SK-N-SH treated with all-trans-retinoic acid at 6 μM for 48 hours (cell line): Measurements from ENCODE around the gene DNM1.

Source experiments
- ATAC-seq: fragments of 200-7000 bp; cut with Tn5 transposase; 3 replicates; pipeline ENCODE4 v1.9.1; 2020; ENCODE audit warnings: mild to moderate bottlenecking, moderate library complexity
- ARNTL ChIP-seq: fragments of 450-650 bp; formaldehyde crosslinking; IDR thresholded peaks from 2 replicates; pipeline ENCODE4 v1.5.0; 2020; ENCODE audit warnings: low read depth, mild to moderate bottlenecking, moderate library complexity, borderline replicate concordance
- BACH2 ChIP-seq: fragments of 250-450 bp; sonication (Bioruptor Pico); IDR thresholded peaks from 2 replicates; pipeline ENCODE4 v1.9.0; 2021; ENCODE audit warnings: mild to moderate bottlenecking, borderline replicate concordance
- CREB5 ChIP-seq: fragments of 250-450 bp; sonication (Bioruptor Pico); IDR thresholded peaks from 2 replicates; pipeline ENCODE4 v1.5.1; 2020; ENCODE audit warnings: low read depth, mild to moderate bottlenecking, moderate library complexity
- CSDC2 ChIP-seq: fragments of 250-450 bp; sonication (Bioruptor Pico); IDR thresholded peaks from 2 replicates; pipeline ENCODE4 v1.5.0; 2020; ENCODE audit warnings: mild to moderate bottlenecking, moderate library complexity
- ESRRG ChIP-seq: fragments of 250-450 bp; sonication (Bioruptor Pico); IDR thresholded peaks from 2 replicates; pipeline ENCODE4 v1.6.1; 2021; ENCODE audit warnings: mild to moderate bottlenecking
- GLIS3 ChIP-seq: fragments of 250-450 bp; sonication (Bioruptor Pico); IDR thresholded peaks from 2 replicates; pipeline ENCODE4 v1.5.0; 2020; ENCODE audit warnings: mild to moderate bottlenecking, moderate library complexity
- ISL1 ChIP-seq: fragments of 250-450 bp; sonication (Bioruptor Pico); IDR thresholded peaks from 2 replicates; pipeline ENCODE4 v2.1.2; 2022; ENCODE audit warnings: mild to moderate bottlenecking, moderate library complexity
- OSR1 ChIP-seq: fragments of 250-450 bp; sonication (Bioruptor Pico); IDR thresholded peaks from 2 replicates; pipeline ENCODE4 v1.8.0; 2022; ENCODE audit warnings: moderate library complexity, mild to moderate bottlenecking, inconsistent platforms
- PPARA ChIP-seq: fragments of 250-450 bp; sonication (Bioruptor Pico); IDR thresholded peaks from 2 replicates; pipeline ENCODE4 v1.5.0; 2020; ENCODE audit warnings: mild to moderate bottlenecking, borderline replicate concordance
- RARB ChIP-seq: fragments of 250-450 bp; sonication (Bioruptor Pico); IDR thresholded peaks from 2 replicates; pipeline ENCODE4 v1.8.0; 2021; ENCODE audit warnings: mild to moderate bottlenecking, moderate library complexity
- SNAI2 ChIP-seq: fragments of 250-450 bp; sonication (Bioruptor Pico); IDR thresholded peaks from 2 replicates; pipeline ENCODE4 v1.5.0; 2020; ENCODE audit warnings: mild to moderate bottlenecking, moderate library complexity
- TCF4 ChIP-seq: fragments of 250-450 bp; sonication (Bioruptor Pico); IDR thresholded peaks from 2 replicates; pipeline ENCODE4 v1.8.0; 2021; ENCODE audit warnings: mild to moderate bottlenecking, moderate library complexity, borderline replicate concordance
- TOX ChIP-seq: fragments of 250-450 bp; sonication (Bioruptor Pico); IDR thresholded peaks from 2 replicates; pipeline ENCODE4 v1.8.0; 2021; ENCODE audit warnings: mild to moderate bottlenecking, moderate library complexity, borderline replicate concordance
- ZC3H10 ChIP-seq: fragments of 250-450 bp; sonication (Bioruptor Pico); IDR thresholded peaks from 2 replicates; pipeline ENCODE4 v1.5.1; 2021; ENCODE audit warnings: mild to moderate bottlenecking, moderate library complexity
- ZFP3 ChIP-seq: fragments of 250-450 bp; sonication (Bioruptor Pico); IDR thresholded peaks from 2 replicates; pipeline ENCODE4 v1.5.0; 2020; ENCODE audit warnings: mild to moderate bottlenecking, moderate library complexity
- ZFP30 ChIP-seq: fragments of 450-650 bp; formaldehyde crosslinking; IDR thresholded peaks from 2 replicates; pipeline ENCODE4 v1.5.0; 2022; ENCODE audit warnings: mild to moderate bottlenecking, moderate library complexity
- ZNF565 ChIP-seq: fragments of 450-650 bp; formaldehyde crosslinking; conservative IDR thresholded peaks from 2 replicates; pipeline ENCODE4 v1.5.0; 2020; ENCODE audit warnings: low read depth, mild to moderate bottlenecking, moderate library complexity
- ZNF70 ChIP-seq: fragments of 450-650 bp; formaldehyde crosslinking; IDR thresholded peaks from 2 replicates; pipeline ENCODE4 v1.5.0; 2020; ENCODE audit warnings: mild to moderate bottlenecking, moderate library complexity
- ZNF8 ChIP-seq: fragments of 450-650 bp; formaldehyde crosslinking; IDR thresholded peaks from 2 replicates; pipeline ENCODE4 v1.5.0; 2020; ENCODE audit warnings: mild to moderate bottlenecking, moderate library complexity
- TF ChIP-seq, protein P1 (sequence below): fragments of 250-450 bp; sonication (Bioruptor Pico); IDR thresholded peaks from 2 replicates; pipeline ENCODE4 v1.8.0; 2021; ENCODE audit warnings: low read depth, mild to moderate bottlenecking, moderate library complexity, borderline replicate concordance
- TF ChIP-seq, protein P2 (sequence below): fragments of 250-450 bp; sonication (Bioruptor Pico); IDR thresholded peaks from 2 replicates; pipeline ENCODE4 v1.8.0; 2020; ENCODE audit warnings: mild to moderate bottlenecking, moderate library complexity, borderline replicate concordance
- TF ChIP-seq, protein P3 (sequence below): fragments of 250-450 bp; sonication (Bioruptor Pico); IDR thresholded peaks from 2 replicates; pipeline ENCODE4 v1.5.1; 2021; ENCODE audit warnings: mild to moderate bottlenecking, moderate library complexity

The DNM1 gene

DNA sequence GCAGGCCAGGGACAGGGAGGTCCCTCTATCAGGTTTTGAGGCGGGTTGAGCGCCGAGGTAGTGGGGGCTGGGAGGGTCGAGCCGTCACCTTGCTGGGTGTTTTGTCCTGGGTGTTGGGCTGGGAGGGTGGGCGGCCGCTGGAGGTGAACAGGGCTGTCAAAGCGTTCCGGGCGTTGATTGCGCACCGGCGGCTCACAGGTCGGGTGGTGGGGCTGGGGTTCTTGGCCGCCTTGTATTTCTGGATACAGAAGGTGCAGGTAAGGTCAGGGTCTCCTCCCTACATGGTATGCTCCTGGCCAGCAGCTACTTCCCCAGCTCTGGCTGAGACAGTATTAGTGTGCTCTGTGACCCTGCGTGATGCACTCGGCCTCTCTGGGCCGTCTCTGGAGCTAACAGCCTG, 37.0 kb upstream of the DNM1 start (continued):
- TF ChIP-seq CREB5 (CRISPR knock-in tag), result no peak
- TF ChIP-seq ZNF70 (CRISPR knock-in tag), result no peak
- TF ChIP-seq SNAI2, result no peak
- no peak for TF ChIP-seq ARNTL (CRISPR knock-in tag)
- TF ChIP-seq GLIS3, result no peak
- TF ChIP-seq ESRRG, result no peak
- TF ChIP-seq OSR1, result no peak
- TF ChIP-seq TOX (CRISPR knock-in tag), result no peak
- TF ChIP-seq ISL1 (CRISPR knock-in tag), result no peak
- TF ChIP-seq TCF4 (CRISPR knock-in tag), result no peak
- no peak for TF ChIP-seq PPARA (CRISPR knock-in tag)

- no peak for TF ChIP-seq ZNF8 (CRISPR knock-in tag)
- TF ChIP-seq GLIS3, result no peak
- TF ChIP-seq ESRRG, result no peak
- TF ChIP-seq SNAI2, result no peak
- no peak for TF ChIP-seq ARNTL (CRISPR knock-in tag)
- TF ChIP-seq TOX (CRISPR knock-in tag), result no peak
- TF ChIP-seq TCF4 (CRISPR knock-in tag), result no peak
- no peak for TF ChIP-seq PPARA (CRISPR knock-in tag)
- TF ChIP-seq ZFP3 (CRISPR knock-in tag), result no peak
- no peak for TF ChIP-seq ZNF565 (CRISPR knock-in tag)
- TF ChIP-seq ZFP30, result no peak
- no peak for TF ChIP-seq BACH2
- no peak for TF ChIP-seq ZC3H10
- ATAC-seq, result no peak
These were observed 36.0 kb upstream of the DNM1 start for GRCh38 chr9:128167209-128167608.

- TF ChIP-seq RARB (CRISPR knock-in tag) (no peak), ZFP3 (CRISPR knock-in tag) (no peak)
- TF ChIP-seq, protein P1, sequence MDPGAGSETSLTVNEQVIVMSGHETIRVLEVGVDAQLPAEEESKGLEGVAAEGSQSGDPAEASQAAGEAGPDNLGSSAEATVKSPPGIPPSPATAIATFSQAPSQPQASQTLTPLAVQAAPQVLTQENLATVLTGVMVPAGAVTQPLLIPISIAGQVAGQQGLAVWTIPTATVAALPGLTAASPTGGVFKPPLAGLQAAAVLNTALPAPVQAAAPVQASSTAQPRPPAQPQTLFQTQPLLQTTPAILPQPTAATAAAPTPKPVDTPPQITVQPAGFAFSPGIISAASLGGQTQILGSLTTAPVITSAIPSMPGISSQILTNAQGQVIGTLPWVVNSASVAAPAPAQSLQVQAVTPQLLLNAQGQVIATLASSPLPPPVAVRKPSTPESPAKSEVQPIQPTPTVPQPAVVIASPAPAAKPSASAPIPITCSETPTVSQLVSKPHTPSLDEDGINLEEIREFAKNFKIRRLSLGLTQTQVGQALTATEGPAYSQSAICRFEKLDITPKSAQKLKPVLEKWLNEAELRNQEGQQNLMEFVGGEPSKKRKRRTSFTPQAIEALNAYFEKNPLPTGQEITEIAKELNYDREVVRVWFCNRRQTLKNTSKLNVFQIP, result no peak
- ATAC-seq, result peak; percentile 69
These were observed 34.4 kb upstream of the DNM1 start for GRCh38 chr9:128168731-128169308.

GRCh38 chr9:128169492-128169891, 33.7 kb upstream of the DNM1 start:
- ATAC-seq, result no peak
- TF ChIP-seq GLIS3 (no peak), CSDC2 (CRISPR knock-in tag) (no peak), ZFP30 (no peak), RARB (CRISPR knock-in tag) (no peak), ZNF70 (CRISPR knock-in tag) (no peak), ZNF565 (CRISPR knock-in tag) (no peak), ZFP3 (CRISPR knock-in tag) (no peak), ESRRG (no peak), ZC3H10 (no peak), TOX (CRISPR knock-in tag) (no peak), SNAI2 (no peak), BACH2 (no peak), ZNF8 (CRISPR knock-in tag) (no peak), TCF4 (CRISPR knock-in tag) (no peak), ISL1 (CRISPR knock-in tag) (no peak)
- TF ChIP-seq, protein P1, result no peak
- TF ChIP-seq, protein P2, sequence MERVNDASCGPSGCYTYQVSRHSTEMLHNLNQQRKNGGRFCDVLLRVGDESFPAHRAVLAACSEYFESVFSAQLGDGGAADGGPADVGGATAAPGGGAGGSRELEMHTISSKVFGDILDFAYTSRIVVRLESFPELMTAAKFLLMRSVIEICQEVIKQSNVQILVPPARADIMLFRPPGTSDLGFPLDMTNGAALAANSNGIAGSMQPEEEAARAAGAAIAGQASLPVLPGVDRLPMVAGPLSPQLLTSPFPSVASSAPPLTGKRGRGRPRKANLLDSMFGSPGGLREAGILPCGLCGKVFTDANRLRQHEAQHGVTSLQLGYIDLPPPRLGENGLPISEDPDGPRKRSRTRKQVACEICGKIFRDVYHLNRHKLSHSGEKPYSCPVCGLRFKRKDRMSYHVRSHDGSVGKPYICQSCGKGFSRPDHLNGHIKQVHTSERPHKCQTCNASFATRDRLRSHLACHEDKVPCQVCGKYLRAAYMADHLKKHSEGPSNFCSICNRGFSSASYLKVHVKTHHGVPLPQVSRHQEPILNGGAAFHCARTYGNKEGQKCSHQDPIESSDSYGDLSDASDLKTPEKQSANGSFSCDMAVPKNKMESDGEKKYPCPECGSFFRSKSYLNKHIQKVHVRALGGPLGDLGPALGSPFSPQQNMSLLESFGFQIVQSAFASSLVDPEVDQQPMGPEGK (CRISPR knock-in tag), result no peak
- TF ChIP-seq, protein P3, sequence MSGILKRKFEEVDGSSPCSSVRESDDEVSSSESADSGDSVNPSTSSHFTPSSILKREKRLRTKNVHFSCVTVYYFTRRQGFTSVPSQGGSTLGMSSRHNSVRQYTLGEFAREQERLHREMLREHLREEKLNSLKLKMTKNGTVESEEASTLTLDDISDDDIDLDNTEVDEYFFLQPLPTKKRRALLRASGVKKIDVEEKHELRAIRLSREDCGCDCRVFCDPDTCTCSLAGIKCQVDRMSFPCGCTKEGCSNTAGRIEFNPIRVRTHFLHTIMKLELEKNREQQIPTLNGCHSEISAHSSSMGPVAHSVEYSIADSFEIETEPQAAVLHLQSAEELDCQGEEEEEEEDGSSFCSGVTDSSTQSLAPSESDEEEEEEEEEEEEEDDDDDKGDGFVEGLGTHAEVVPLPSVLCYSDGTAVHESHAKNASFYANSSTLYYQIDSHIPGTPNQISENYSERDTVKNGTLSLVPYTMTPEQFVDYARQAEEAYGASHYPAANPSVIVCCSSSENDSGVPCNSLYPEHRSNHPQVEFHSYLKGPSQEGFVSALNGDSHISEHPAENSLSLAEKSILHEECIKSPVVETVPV (CRISPR knock-in tag), result no peak
